Fibroblast of lung (primary cell): ENCODE measurements around the gene ELP4.

Experiments used
- CTCF ChIP-seq, 2 donors: IDR thresholded peaks in 1 of 2; conservative IDR thresholded peaks in 1 of 2; 1 replicate in 1 of 2; 2 replicates in 1 of 2; pipeline ENCODE4 v1.5.1; 2011 to 2012; ENCODE audit warnings: low read length in 2 of 2, control low read depth in 1 of 2, inconsistent platforms in 1 of 2, low read depth in 1 of 2, mild to moderate bottlenecking in 1 of 2
- EZH2 ChIP-seq: IDR thresholded peaks from 2 replicates; pipeline ENCODE4 v1.5.1; 2012; ENCODE audit warnings: low read length, control low read depth, mild to moderate bottlenecking; ENCODE audit errors: missing control alignments

- TF ChIP-seq CTCF (conservative IDR thresholded peaks at IDR 0.05 in 1 of 2, IDR thresholded peaks at IDR 0.05 in 1 of 2; ENCODE audit: low read depth in 1 of 2, low read length in 2 of 2) (no peak), EZH2 (no peak)
These were observed 247.8 kb downstream of the ELP4 start for GRCh38 chr11:31757260-31757835.
